Hepatocyte (in vitro differentiated cells): ENCODE results near the gene OR6P1.

Source experiments
- CTCF ChIP-seq: fragments of 200-600 bp; sonication (generic); IDR thresholded peaks from 2 replicates; pipeline ENCODE4 v1.5.1; 2016; ENCODE audit warnings: antibody characterized with exemption, mild to moderate bottlenecking; ENCODE audit not compliant: poor library complexity
- EZH2 ChIP-seq: fragments of 200-600 bp; sonication (generic); IDR thresholded peaks from 2 replicates; pipeline ENCODE4 v1.6.1; 2016; ENCODE audit warnings: antibody characterized with exemption, mild to moderate bottlenecking, borderline replicate concordance

GRCh38 chr1:158554352-158554751, 16.0 kb downstream of the OR6P1 start, which contains the start of gene OR6Y1:
- TF ChIP-seq CTCF = no peak
- TF ChIP-seq EZH2 = no peak
